ENCODE data around the gene MVD.
A peak's percentile ranks its signal among the peaks of the same experiment; 100 is the strongest.

MVD gene

GRCh38 chr16:88655733-88656281 lies 7.1 kb downstream of the MVD start:
- no peak for DNase-seq (ENCODE audit: low read depth in 1 of 2, low spot score in 1 of 2)

DNA sequence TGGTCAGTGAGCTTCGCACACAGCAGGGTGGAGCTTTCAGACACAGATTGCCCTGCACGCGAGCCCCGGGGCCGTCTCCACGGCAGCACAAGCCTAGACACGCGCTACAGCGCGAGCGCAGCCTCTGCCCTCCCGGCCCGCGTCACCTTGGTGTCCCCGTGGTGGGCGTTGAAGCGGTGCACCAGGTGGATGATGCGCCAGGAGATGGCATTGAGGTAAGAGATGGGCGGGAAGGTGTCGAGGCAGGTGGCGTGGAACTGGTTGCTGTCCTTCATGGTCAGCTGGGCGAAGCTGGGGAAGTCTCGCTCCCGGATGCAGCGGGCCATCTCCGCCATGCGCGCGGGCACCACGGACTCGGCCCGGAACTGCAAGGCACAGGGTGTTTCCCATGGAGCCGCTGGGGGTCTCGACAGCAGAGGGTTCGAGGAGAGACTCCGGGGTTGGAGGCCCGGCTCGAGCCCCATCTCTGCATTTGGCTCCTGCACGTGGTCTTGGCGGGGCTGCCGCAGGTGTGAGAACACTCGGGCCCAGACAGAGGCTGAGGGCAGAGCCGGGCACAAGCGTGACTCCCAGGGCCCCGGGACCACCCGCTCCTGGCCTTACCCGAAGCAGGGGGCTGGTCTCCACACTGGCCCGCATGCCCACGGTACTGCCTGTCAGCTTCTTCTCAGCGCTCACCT lies 7.7 kb downstream of the MVD start:
- DNase-seq (ENCODE audit: low read depth in 1 of 2, low spot score in 1 of 2), result no peak

DNA sequence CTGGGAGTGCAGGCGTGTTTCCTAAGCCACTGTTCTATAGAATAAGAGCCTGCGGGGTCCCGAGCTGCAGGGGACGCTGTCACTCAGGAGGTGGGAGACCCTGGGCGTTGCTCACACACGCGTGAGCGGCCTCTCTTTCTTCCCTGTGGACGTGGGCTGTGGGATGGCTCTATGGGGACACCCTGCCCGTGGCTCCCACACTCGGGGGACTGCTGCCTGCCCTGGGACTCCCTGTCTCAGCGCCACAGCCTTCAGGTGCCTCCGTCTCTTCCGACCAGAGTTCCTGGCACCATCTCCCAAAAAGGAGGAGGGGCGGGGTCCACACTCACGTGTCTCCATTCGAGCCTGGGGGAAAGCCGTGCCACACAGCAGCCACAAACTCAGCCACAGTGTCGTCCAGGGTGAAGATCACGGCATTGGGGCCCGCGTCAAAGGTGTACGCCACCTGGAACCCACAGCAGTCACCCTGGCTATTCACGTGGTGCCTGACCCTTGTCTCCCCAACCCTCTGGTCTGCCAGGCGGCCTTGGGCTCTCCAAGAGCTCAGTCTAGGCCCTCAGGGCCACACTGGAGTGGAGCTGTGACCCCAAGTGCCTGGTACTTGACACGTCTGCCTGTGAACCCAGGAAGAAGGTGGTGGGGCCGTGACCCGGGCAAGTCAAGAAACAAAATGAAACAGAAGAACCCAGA lies 8.4 kb downstream of the MVD start:
- no peak for DNase-seq (ENCODE audit: low read depth in 1 of 2, low spot score in 1 of 2)

GRCh38 chr16:88653596-88654362 lies 9.1 kb downstream of the MVD start:
- DNase-seq (ENCODE audit: low read depth in 1 of 2, low spot score in 1 of 2), result no peak

DNA sequence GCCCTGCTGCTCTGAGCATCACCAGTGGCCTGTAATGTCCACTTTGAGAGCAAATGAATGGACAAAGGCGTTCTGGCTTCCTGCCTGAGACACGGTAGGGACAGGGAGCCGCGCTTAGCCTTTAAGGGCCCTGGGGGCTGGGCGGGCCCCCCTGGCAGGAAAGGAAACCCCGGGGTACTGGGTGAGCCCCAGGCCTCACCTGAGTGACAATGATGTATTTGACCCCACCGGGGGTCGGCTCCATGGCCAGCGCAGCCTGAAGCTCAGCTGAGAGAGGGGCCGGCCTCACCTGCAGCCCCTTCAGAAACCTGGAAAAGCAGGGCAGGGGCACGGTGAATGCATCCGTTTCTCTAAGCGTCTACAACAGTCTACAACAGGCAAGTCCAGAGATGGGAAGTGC lies 9.8 kb downstream of the MVD start:
- no peak for DNase-seq (ENCODE audit: low read depth in 1 of 2, low spot score in 1 of 2)

GRCh38 chr16:88652762-88653063 lies 10.2 kb downstream of the MVD start:
- no peak for DNase-seq (ENCODE audit: low read depth in 1 of 2, low spot score in 1 of 2)

DNA sequence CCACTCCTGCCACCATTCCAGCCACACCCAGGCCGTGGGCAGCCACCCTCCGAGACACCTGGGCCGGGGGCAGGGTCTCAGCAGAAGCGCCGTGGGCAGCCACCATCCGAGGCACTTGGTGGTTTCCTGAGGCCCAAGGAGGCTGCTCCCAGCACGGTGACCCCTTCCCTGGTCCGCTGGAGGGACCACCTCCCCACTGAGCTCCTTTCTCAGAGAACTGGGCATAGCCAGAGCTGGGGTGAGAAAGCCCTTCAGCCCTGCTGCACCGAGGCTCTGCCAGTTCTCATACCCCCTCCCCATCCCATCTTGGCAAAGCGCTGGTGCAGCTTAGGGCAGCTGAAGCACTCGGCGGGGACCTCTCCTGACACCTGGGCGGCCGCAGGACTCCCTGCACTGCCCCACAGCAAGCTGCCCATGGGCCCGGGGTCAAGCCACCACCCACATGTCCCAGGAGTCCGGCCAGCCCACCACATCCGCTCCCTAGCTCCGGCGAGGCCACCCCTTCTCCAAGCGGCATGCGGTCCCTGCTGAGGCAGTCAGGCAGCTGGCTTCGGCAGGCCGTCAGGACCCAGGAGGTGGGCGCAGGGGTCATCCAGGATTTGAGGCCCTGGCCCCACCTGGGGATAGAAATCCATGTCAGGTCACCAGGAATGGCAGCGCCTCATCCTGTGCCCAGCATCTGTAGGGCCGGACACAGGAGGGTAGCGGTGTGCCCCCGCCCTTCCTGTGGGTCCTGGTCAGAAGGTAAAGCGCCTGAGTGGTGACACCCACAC lies 10.7 kb downstream of the MVD start:
- DNase-seq (ENCODE audit: low read depth in 1 of 2, low spot score in 1 of 2), result no peak

DNA sequence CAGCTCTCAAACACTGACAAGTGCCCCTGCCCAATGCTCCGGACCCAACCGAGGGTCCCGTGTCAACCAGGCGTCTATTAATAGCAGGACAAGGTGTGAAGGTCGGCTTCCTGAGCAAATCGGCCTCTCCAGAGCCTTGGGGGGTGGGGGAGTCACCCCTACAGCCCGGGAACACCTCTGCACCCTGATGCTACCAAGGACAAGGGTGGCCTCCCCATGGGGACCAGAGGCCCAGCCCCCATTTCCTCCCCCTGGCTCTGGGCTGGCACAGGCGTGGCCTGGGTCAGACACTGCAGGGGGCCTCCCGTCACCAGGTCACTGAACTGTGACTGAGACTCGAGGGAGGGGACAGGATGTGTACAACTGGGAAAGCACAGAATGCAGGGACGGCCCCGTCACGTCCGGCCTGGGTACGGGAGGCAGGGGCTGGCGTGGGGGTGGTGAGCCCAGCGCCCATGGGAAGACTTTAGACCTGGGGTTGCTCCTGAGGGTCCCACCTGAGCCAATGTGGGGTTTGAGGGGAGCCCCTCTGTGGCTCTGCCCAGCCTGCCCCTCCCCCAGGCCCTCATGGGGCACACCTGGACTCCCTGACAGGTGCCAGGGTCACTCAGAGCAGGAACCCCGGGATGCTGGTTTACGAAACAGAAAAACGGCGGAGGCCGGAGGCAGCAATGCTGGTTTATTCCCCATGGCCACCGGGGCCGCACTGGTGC lies 11.5 kb downstream of the MVD start:
- peak; percentile 41 to 50 for DNase-seq (ENCODE audit: low read depth in 1 of 2, low spot score in 1 of 2)

DNA sequence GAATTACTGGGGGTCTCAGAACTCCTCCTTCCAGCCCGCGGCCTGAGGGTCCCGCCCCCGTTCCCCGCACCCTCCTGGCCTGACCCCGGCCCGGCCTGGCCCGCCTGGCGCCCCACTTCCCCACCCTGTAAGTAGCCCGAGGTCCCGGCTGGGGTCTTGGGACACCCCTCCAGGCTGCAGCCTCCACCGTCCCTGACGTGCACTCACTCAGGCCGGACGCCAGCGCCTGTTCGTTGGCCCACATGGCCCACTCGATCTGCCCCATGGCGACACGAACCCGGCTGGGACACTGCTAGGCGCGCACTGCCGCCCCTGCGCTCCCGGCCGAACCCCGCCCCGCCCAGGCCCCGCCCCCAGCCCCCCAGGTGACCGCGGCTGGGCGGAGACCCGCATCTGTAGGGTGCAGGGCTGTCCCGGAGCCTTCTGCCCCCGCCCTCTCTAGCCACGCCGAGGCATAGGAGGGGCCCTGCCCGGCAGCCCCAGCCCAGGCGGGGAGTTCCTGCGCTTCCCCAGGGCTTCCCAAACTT lies 12.1 kb downstream of the MVD start, which contains the start of gene CYBA:
Gene CYBA (minus strand): TSS at position 305 of the 527 bp plus-strand sequence. CDS start 40 bp downstream, at position 265.
- DNase-seq (ENCODE audit: low read depth in 1 of 2, low spot score in 1 of 2), result peak; percentile 64 to 67

GRCh38 chr16:88649924-88650748 lies 12.8 kb downstream of the MVD start:
- no peak for DNase-seq (ENCODE audit: low read depth in 1 of 2, low spot score in 1 of 2)

DNA sequence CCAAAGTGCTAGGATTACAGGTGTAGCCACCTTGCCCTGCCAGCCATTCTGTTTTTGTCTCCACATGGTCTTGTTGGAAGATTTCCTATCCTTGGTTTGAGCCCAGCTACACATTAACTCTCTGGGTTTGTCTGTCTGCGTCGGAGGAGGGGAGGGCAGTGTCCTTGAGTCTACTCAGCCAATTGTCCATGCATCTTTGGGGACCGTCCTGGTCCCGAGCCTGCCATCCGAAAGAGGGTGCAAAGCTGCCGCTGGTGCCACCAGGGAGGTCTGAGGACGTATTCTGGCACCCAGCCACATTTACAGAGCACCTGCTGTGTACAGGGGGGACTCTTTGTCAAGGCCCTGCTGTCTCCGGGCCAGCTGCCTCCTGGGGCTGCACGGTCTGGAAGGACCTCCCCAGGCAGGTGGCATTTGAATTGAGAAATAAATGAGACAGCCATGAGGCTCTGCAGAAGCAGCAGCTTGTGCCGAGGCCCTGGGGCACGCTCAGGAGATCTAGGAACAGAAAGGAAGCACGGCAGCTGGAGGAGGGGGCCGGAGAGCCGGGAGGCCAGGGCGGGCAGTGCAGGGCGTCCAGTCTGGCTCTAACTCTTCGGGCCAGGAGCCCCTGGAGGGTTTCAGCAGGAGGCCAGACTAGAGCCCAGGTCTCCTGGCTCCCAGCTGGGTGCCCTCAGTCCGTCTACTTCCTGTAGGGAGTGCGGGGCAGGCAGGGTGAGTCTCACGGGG lies 13.5 kb downstream of the MVD start:
- no peak for DNase-seq (ENCODE audit: low read depth in 1 of 2, low spot score in 1 of 2)

- no peak for DNase-seq (ENCODE audit: low read depth in 1 of 2, low spot score in 1 of 2)
Observed at GRCh38 chr16:88647178-88648070, 15.5 kb downstream of the MVD start.

DNA sequence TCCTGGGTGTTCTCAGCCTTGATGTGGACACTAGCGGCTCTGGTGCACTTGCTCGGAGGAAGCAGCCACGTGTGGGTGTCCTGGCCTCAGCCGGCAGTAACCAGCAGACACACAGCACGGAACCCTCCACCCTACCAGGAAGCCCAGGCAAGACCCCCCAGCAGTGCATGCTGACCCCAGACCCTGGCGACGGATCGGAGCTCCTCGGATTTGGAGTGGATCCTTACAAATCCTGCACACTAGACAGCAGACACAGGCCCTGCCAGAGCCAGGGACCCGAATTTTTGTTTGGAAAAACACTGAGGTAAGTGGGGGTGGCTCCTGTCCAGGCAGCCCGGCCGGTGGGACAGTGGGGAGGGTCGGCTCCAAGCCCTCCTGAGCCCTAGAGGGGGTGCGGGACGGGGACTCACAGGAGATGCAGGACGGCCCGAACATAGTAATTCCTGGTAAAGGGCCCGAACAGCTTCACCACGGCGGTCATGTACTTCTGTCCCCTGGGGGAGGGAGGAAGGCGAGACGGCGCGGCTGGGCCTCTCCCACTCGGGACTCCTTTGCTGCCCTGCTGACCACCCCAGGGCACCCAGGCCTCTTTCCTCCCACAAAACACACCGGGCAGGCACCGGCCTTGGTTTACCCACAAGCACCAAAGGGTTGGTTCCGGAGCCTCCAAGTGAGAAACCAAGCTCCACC lies 16.4 kb downstream of the MVD start:
- DNase-seq (ENCODE audit: low read depth in 1 of 2, low spot score in 1 of 2), result no peak

DNA sequence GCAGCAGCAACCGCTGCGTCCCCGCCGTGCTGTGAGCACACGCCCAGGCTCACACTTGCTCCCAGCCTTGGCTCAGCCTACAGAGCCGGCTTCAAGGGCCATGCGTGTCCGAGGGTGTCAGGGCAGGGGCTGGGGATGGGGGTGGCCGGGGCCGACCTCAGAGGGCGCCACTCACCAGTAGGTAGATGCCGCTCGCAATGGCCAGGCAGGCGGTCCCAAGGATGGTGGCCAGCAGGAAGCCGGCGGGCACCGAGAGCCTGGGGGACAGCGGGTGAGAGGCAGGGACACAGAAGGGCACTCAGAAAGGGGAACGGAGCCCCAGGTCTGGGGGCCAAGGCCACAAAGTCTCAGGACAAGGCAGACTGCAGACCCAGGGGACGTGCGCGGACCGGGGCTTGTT lies 16.9 kb downstream of the MVD start:
- DNase-seq (ENCODE audit: low read depth in 1 of 2, low spot score in 1 of 2), result no peak

DNA sequence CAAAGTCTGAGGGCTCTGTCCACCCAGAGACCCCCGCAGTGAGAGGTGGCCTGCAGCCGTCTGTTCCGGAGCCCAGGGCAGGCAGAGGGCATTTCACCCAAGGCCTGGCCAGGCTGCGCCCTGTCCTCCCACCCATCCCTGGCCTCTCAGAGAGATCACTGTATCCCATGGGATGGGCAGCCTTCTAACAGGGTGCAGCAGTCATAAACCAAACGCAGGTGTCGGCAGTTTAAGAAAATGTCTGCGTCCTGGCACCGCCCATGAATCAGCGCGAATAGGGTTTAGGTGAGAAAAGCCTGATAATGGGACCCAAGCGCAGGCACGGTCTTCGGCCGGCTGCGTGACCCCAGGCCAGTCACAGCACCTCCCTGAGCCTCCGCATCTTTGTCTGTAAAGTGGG lies 17.4 kb downstream of the MVD start:
- DNase-seq (ENCODE audit: low read depth in 1 of 2, low spot score in 1 of 2), result no peak

- DNase-seq (ENCODE audit: low read depth in 1 of 2, low spot score in 1 of 2), result no peak
Observed at GRCh38 chr16:88643644-88643932, 19.3 kb downstream of the MVD start.

GRCh38 chr16:88642881-88643643 lies 19.8 kb downstream of the MVD start:
- DNase-seq (ENCODE audit: low read depth in 1 of 2, low spot score in 1 of 2), result no peak
